HepG2 (cell line): ENCODE measurements around the gene RFX6. TPM values are rescaled to one million over a fixed set of nuclear protein-coding genes. Genes with fewer than 3 reads are reported as not detected.

Experiments
- ATAC-seq: fragments of 200-7000 bp; cut with Tn5 transposase; 3 replicates; pipeline ENCODE4 v1.9.1; 2020; ENCODE audit warnings: mild to moderate bottlenecking, moderate library complexity
- BruUV-seq: library from RNA; stranded (reverse); fragments of 400-500 nt; replicated peaks from 2 replicates; lab custom pipeline; 2021; lab: Mats Ljungman, UMichigan
- CTCF ChIA-PET: fragments of 300-600 bp; formaldehyde crosslinking; extraction: SDS; loops from one replicate; lab custom pipeline; 2021; ENCODE audit warnings: low total read pairs, inconsistent platforms, low intra/inter-chr PET ratio; lab: Yijun Ruan, JAX
- POLR2A ChIA-PET: fragments of 350-600 bp; sonication (Branson Sonifier 250); formaldehyde crosslinking; loops from one replicate; lab custom pipeline; 2020; ENCODE audit warnings: antibody characterized with exemption, inconsistent platforms; lab: Yijun Ruan, JAX
- DNase-seq: peaks from one replicate; pipeline ENCODE4 v3.0.0-alpha.2; 2015; ENCODE audit warnings: low spot score
- FAIRE-seq: peaks from 3 replicates; lab custom pipeline; 2011; peaks lifted over from hg19 to GRCh38; lab: Jason Lieb, UNC
- H2AFZ ChIP-seq: one replicate; pipeline ENCODE4 v1.6.1; 2011; ENCODE audit warnings: low read length, inconsistent platforms
- H3K27ac ChIP-seq: fragments of 300-600 bp; 3 replicates; pipeline ENCODE4 v1.8.0; 2011; ENCODE audit warnings: mixed run types, mild to moderate bottlenecking, mixed read lengths, low read length, inconsistent platforms; ENCODE audit not compliant: insufficient read depth; ENCODE audit errors: extremely low read length
- H3K27me3 ChIP-seq, 2 experiments: fragments of 200-600 bp in 1 of 2; 2 replicates in 1 of 2; 3 replicates in 1 of 2; pipeline versions ENCODE4 v1.6.0 to v1.8.0; 2011; ENCODE audit warnings: low read length in 2 of 2, mild to moderate bottlenecking in 2 of 2, moderate library complexity in 2 of 2, inconsistent platforms in 1 of 2; ENCODE audit not compliant: insufficient read depth in 2 of 2, control insufficient read depth in 1 of 2
- H3K36me3 ChIP-seq, 2 experiments: fragments of 200-600 bp in 1 of 2; replicated peaks in 1 of 2; 2 replicates in 1 of 2; 3 replicates in 1 of 2; pipeline versions ENCODE4 v1.5.1 to v1.8.0; 2011; ENCODE audit warnings: low read length in 2 of 2, inconsistent platforms in 1 of 2; ENCODE audit not compliant: insufficient read depth in 2 of 2, control insufficient read depth in 1 of 2
- H3K4me1 ChIP-seq: 2 replicates; pipeline ENCODE4 v1.5.1; 2012; ENCODE audit warnings: low read length, inconsistent platforms; ENCODE audit not compliant: insufficient read depth
- H3K4me2 ChIP-seq: 2 replicates; pipeline ENCODE4 v1.6.0; 2011; ENCODE audit warnings: low read depth, low read length, inconsistent platforms
- H3K4me3 ChIP-seq, 3 experiments: fragments of 200-600 bp in 1 of 3; sonication (generic), shearing (Covaris generic) in 1 of 3; replicated peaks in 1 of 3; 2 replicates each; pipeline ENCODE4 v1.5.1; 2011 to 2016; ENCODE audit warnings: low read length in 3 of 3, inconsistent platforms in 2 of 3, low read depth in 2 of 3, mild to moderate bottlenecking in 2 of 3, control low read depth in 1 of 3, mixed read lengths in 1 of 3; ENCODE audit not compliant: insufficient read depth in 1 of 3
- H3K79me2 ChIP-seq: one replicate; pipeline ENCODE4 v1.6.1; 2011; ENCODE audit warnings: low read length, inconsistent platforms; ENCODE audit not compliant: insufficient read depth
- H3K9ac ChIP-seq: 2 replicates; pipeline ENCODE4 v1.6.0; 2011; ENCODE audit warnings: mild to moderate bottlenecking, low read depth, low read length, inconsistent platforms; ENCODE audit not compliant: insufficient read depth
- H3K9me3 ChIP-seq: 2 replicates; pipeline ENCODE4 v1.5.1; 2012; ENCODE audit warnings: mild to moderate bottlenecking, low read length
- H4K20me1 ChIP-seq: 2 replicates; pipeline ENCODE4 v1.6.0; 2011; ENCODE audit warnings: inconsistent platforms, mild to moderate bottlenecking, low read length, moderate library complexity; ENCODE audit not compliant: insufficient read depth
- HMGA1 ChIP-seq: sonication (generic); formaldehyde crosslinking; conservative IDR thresholded peaks from 2 replicates; pipeline ENCODE4 v1.4.0; 2020; ENCODE audit warnings: missing genetic modification reagents
- IRF2 ChIP-seq: IDR thresholded peaks from 2 replicates; pipeline ENCODE4 v1.6.1; 2018; ENCODE audit warnings: missing genetic modification reagents, missing compliant biosample characterization
- MAFK ChIP-seq, 2 experiments: IDR thresholded peaks in 1 of 2; conservative IDR thresholded peaks in 1 of 2; 2 replicates each; pipeline ENCODE4 v1.6.1; 2011; ENCODE audit warnings: improper control_type of control experiment in 2 of 2, low read length in 2 of 2
- TAF1 ChIP-seq: sonication (generic); formaldehyde crosslinking; IDR thresholded peaks from 2 replicates; pipeline ENCODE4 v1.4.0; 2020; ENCODE audit warnings: missing genetic modification reagents
- ZC3H13 ChIP-seq: sonication (generic); formaldehyde crosslinking; IDR thresholded peaks from 2 replicates; pipeline ENCODE4 v1.8.1; 2023; ENCODE audit warnings: mild to moderate bottlenecking, missing genetic modification reagents, moderate library complexity
- ZFX ChIP-seq: sonication (generic); formaldehyde crosslinking; IDR thresholded peaks from 2 replicates; pipeline ENCODE4 v1.4.0; 2020; ENCODE audit warnings: mild to moderate bottlenecking, low read depth, missing genetic modification reagents, moderate library complexity
- WGBS: methylation state at CpG from one replicate; pipeline ENCODE4 v1.1.6; 2017; ENCODE audit warnings: low lambda C conversion rate; 5-methylcytosine and 5-hydroxymethylcytosine counted together
- in situ Hi-C: cut with HindIII; loops from 2 replicates; pipeline ENCODE4 v1.10.0; 2017; ENCODE audit warnings: low pct_unique_long_range_greater_than_20kb; ENCODE audit not compliant: extremely low pct_ligation_motif_present
- intact Hi-C: fragments of 100-400 bp; cut with micrococcal nuclease; formaldehyde crosslinking; loops from one replicate; pipeline ENCODE4 v1.10.0; 2022; ENCODE audit not compliant: unreplicated experiment
- polyA plus RNA-seq, 8 experiments: library from polyadenylated mRNA; depleted of rRNA in 3 of 8; stranded (reverse) in 7 of 8; unstranded in 1 of 8; fragments of >200 nt; fragmentation: Illumina TruSeq in 4 of 8; extraction: Trizol in 4 of 8; gene quantifications; 2 replicates each; pipeline versions ENCODE4 v1.2.1 to v1.2.3, GENCODE V29; 2011 to 2016; ENCODE audit warnings: low read depth in 4 of 8, missing spikeins in 1 of 8, mixed read lengths in 1 of 8; ENCODE audit not compliant: insufficient read depth in 1 of 8
- total RNA-seq, 5 experiments: library from RNA; depleted of rRNA; stranded (reverse); fragments of >200 nt; fragmentation: Illumina TruSeq; extraction: Trizol; gene quantifications; 2 replicates each; pipeline ENCODE4 v1.2.3, GENCODE V29; 2016; ENCODE audit warnings: low read depth in 1 of 5
- TF ChIP-seq, protein P1 (sequence below): sonication (generic); formaldehyde crosslinking; IDR thresholded peaks from 2 replicates; pipeline ENCODE4 v1.9.0; 2022; ENCODE audit warnings: low read depth, missing genetic modification reagents

Gene RFX6
- total and polyA plus RNA-seq, 2 of the 13 experiments (the other 11 are each of a cell fraction or from before 2014, with no cell fraction given), result 0.04 TPM; not detected in 1

DNA sequence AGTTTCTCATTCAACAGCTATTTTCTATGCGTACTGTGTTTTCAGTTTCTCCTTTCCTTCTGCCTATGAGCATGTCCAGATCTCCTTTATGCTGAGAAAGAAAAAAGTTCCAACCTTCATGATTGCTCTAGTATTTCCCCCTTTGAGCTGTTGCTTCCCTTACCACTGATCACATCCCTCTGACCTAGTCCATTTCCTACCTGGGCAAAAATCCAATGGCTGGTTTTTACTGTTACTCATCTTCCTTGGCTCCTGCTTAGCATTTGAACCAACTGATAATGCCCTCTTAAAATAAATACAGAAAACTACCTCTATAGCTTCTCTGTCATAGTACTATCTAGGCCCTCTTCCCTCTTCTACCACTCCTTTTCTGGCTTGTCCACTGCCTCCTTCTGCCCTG, 6.0 kb downstream of the RFX6 start:
- 51% methylated on average over 1 of the region's 1 CpG for WGBS
- H3K9ac ChIP-seq, result no peak overlapping the region
- H3K4me3 ChIP-seq, result no peak overlapping the region
- intact Hi-C loops, result loop anchor here (10.0 kb wide), 1 partner anchor 432 kb away; no protein-coding TSS in a partner anchor
- in situ Hi-C loops, result no loop called here
- H4K20me1 ChIP-seq, result no peaks in the 10 kb centered on the region
- H3K27me3 ChIP-seq, result peaks cover 0 to 2% of the 10 kb centered on the region in 2 experiments; a peak in 1 of 5 replicates
- no peaks in the 10 kb centered on the region for H3K9me3 ChIP-seq
- BruUV-seq, result no TSS peak
- peaks cover 6% of the 10 kb centered on the region for H3K4me1 ChIP-seq
- H3K27ac ChIP-seq, result no peak overlapping the region
- H3K36me3 ChIP-seq, result no peaks in the 10 kb centered on the region
- H3K4me2 ChIP-seq, result no peak overlapping the region
- ATAC-seq, result no peak
- no peak for DNase-seq
- POLR2A ChIA-PET, result no interaction called here
- CTCF ChIA-PET, result interaction anchor here (3.6 kb wide), 1 partner anchor 86 kb away, joined by 19 read pairs; no protein-coding TSS in a partner anchor
- TF ChIP-seq TAF1 (CRISPR knock-in tag), result no peak
- TF ChIP-seq ZFX (CRISPR knock-in tag), result no peak
- no peak for TF ChIP-seq IRF2 (CRISPR knock-in tag)
- TF ChIP-seq, protein P1, sequence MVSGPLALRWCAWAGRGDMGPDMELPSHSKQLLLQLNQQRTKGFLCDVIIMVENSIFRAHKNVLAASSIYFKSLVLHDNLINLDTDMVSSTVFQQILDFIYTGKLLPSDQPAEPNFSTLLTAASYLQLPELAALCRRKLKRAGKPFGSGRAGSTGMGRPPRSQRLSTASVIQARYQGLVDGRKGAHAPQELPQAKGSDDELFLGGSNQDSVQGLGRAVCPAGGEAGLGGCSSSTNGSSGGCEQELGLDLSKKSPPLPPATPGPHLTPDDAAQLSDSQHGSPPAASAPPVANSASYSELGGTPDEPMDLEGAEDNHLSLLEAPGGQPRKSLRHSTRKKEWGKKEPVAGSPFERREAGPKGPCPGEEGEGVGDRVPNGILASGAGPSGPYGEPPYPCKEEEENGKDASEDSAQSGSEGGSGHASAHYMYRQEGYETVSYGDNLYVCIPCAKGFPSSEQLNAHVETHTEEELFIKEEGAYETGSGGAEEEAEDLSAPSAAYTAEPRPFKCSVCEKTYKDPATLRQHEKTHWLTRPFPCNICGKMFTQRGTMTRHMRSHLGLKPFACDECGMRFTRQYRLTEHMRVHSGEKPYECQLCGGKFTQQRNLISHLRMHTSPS (CRISPR knock-in tag), result no peak
- TF ChIP-seq HMGA1 (CRISPR knock-in tag), result no peak
- TF ChIP-seq ZC3H13 (CRISPR knock-in tag), result no peak
- no peak for TF ChIP-seq MAFK (conservative IDR thresholded peaks at IDR 0.05 in 1 of 2, IDR thresholded peaks at IDR 0.05 in 1 of 2; ENCODE audit: low read length in 2 of 2)
- H2AFZ ChIP-seq, result no peak overlapping the region
- no peaks in the 10 kb centered on the region for H3K79me2 ChIP-seq
- FAIRE-seq, result no peak
